ENCODE measurements around the gene KCNMB3. TPM values are rescaled to one million over a fixed set of nuclear protein-coding genes. Genes with fewer than 3 reads are reported as not detected.

KCNMB3 gene, protein sequence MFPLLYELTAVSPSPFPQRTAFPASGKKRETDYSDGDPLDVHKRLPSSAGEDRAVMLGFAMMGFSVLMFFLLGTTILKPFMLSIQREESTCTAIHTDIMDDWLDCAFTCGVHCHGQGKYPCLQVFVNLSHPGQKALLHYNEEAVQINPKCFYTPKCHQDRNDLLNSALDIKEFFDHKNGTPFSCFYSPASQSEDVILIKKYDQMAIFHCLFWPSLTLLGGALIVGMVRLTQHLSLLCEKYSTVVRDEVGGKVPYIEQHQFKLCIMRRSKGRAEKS
- 1 to 10 TPM; 1.6 to 6.3 (median 3.5) TPM for total RNA-seq

DNA sequence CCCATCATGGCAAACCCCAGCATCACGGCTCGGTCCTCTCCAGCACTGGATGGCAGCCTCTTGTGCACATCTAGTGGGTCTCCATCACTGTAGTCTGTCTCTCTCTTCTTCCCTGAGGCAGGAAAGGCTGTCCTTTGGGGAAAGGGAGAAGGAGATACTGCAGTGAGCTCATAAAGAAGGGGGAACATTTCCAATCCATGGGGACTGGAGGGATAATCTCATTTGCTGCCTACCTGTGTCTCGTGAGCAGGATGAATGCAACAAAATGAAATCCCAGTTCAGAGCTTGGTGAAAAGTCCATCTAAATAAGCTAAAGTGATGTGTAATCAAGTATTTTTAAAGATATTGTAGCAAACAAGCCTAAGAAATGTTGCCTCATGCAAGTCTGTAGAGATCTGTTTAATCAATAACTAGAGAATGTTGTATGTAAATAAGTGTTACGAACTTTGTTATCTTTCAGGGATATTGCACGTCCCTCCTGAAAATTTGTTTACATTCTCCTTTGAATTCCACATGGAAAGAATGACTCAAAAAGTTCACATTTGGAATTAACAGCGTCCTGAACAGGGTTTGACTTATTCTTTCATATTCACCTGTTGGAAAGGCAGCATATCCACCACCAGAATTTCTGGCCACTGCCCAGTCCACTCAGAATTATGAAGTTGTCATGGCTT lies at the start of gene KCNMB3:
Gene KCNMB3, minus strand, starts transcription at position 312 of the 674 bp plus-strand sequence. Its CDS starts 124 bp downstream, at position 188.
- TF ChIP-seq, protein P1, sequence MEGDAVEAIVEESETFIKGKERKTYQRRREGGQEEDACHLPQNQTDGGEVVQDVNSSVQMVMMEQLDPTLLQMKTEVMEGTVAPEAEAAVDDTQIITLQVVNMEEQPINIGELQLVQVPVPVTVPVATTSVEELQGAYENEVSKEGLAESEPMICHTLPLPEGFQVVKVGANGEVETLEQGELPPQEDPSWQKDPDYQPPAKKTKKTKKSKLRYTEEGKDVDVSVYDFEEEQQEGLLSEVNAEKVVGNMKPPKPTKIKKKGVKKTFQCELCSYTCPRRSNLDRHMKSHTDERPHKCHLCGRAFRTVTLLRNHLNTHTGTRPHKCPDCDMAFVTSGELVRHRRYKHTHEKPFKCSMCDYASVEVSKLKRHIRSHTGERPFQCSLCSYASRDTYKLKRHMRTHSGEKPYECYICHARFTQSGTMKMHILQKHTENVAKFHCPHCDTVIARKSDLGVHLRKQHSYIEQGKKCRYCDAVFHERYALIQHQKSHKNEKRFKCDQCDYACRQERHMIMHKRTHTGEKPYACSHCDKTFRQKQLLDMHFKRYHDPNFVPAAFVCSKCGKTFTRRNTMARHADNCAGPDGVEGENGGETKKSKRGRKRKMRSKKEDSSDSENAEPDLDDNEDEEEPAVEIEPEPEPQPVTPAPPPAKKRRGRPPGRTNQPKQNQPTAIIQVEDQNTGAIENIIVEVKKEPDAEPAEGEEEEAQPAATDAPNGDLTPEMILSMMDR (IDR thresholded peaks at IDR 0.05): no peak
- no peak for ATAC-seq (ENCODE audit: low FRiP score)
- DNase-seq (ENCODE audit: low spot score): no peak

DNA sequence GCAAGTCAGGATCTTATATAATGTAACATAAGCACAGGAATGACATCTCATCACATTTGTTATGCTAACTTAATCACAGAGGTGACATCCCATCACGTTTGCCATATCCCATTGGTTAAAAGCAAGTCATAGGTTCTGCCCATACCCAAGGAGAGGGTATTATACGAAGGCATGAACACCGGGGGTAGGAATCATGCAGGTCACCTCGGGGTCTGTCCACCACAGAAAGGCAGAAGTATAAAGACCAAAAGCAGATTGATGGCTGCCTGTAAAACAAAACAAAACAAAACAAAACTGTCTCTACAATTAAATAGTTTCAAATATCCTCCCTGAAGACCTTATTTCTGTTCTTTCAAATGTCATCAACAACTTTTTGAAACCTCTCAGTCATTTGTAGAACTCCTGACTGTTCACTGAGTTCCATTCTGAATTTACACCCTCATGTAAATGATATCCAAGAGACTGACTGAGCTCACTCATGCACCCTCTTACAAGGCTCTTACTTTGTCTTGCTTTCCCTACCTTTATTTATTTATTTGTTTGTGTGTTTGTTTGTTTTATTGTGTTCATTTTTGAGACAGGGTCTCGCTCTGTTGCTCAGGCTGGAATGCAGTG lies 49.2 kb upstream of the KCNMB3 start:
- DNase-seq (ENCODE audit: low spot score) (no peak), ATAC-seq (ENCODE audit: low FRiP score) (no peak)
- TF ChIP-seq, protein P1 (IDR thresholded peaks at IDR 0.05): no peak

DNA sequence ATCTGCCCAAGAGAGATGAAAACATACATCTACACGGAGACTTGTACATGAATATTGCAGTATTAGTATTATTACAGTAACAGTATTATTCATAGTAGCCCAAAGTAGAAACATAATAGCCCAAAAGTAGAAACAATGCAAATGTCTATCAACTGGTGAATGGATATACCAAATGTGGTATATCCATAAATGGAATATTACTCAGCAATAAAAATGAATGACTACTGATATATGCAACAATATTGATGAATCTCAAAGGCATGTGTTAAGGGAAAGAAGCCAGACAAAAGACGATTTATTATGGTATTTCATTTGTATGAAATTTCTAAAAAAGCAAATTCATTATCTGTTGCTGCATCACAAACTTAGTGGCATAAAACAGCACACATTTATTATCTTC lies 48.4 kb upstream of the KCNMB3 start:
- ATAC-seq (ENCODE audit: low FRiP score) (no peak), DNase-seq (ENCODE audit: low spot score) (no peak)
- TF ChIP-seq, protein P1 (IDR thresholded peaks at IDR 0.05): no peak

DNA sequence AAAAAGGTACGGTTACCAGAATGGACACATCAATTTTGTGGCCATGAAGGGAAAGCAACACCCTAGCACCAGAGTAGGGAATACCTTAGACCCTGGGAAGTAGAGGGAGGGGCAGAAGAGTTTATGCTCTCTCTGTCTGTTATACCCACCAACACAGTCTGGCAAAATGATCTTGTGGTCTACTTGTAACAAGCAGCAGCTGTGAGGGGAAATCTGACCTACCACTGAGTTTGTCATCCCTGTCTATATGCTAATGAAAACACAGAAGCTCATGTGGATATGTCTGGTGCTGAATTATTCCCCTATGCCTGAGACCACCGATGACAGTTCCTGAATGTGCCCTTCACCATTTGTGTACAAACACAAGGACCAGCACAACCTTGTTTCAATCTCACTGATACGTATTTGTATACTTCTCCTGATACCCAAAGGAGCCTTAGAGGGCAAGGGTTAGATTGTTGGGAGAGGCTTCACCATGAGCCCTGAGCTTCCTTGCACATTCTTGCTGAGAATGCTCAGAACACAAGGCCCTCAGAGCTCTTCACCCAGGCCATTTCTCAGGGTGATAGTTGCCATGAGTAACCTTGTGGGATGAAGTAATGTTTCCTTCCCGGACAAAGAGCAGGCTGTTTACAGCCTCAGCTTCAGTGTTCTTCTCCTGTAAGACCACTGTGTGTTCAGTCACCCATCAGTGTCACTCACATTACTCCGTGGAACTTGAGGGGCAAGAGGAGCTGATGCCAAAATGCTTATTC lies 47.2 kb upstream of the KCNMB3 start:
- DNase-seq (ENCODE audit: low spot score) (no peak), ATAC-seq (ENCODE audit: low FRiP score) (no peak)
- TF ChIP-seq, protein P1 (IDR thresholded peaks at IDR 0.05): no peak

DNA sequence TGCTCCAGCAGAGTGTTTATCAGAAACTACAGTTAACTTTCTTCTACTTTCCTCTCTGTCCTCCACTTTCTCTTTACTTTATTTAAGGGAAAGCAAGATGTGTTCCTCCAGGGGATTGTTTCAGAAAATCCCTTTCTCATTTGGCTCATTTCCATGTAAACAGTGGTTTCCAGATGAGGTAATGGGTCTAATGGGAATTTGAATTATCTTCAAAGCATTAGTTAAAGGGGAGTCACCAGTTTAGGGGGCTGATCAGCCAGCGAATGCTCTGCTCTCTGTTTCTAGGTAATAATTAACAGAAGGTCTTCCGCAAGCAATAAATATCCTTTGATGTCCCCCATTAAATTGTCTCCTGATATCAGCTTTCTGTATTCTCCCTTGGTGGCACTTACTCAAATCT lies 41.5 kb upstream of the KCNMB3 start:
- ATAC-seq (ENCODE audit: low FRiP score): no peak
- no peak for DNase-seq (ENCODE audit: low spot score)
- TF ChIP-seq, protein P1 (IDR thresholded peaks at IDR 0.05): no peak

DNA sequence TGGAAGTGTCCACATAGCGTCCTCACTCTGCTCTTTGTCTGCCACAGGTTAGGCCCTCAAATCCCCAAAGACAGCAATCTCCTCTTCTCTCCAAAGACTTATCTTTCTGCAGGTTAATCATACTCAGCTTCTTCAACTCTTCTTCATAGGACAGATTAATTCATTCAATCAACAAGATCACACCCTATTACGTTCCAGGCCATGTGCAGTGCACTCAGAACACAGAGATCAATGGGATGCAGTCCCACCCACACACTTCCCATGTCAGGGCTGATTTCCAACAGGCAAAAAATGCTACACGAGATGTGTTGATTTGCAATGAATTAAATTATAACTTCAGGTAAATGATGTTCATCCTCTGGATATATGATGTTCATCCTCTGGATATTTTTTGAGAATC lies 38.4 kb upstream of the KCNMB3 start:
- ATAC-seq (ENCODE audit: low FRiP score) (no peak), DNase-seq (ENCODE audit: low spot score) (no peak)
- TF ChIP-seq, protein P1 (IDR thresholded peaks at IDR 0.05): no peak

All from omental fat pad (tissue), 4 donors.